D721Med (cell line): ENCODE results near the gene PAK2.
"Not testable (repeated sequence)": the region's sequence is repeated elsewhere in the genome, so short reads cannot be mapped to it uniquely, and the experiment has no call there.

ENCODE experiments used
- DNase-seq: peaks from one replicate; pipeline ENCODE4 v3.0.0; 2011; ENCODE audit warnings: low spot score; ENCODE audit not compliant: insufficient read length
- FAIRE-seq: peaks from 2 replicates; lab custom pipeline; 2011; peaks lifted over from hg19 to GRCh38; lab: Jason Lieb, UNC
- TF ChIP-seq, protein P1 (sequence below): IDR thresholded peaks from 2 replicates; pipeline ENCODE4 v1.5.1; 2012; ENCODE audit warnings: mild to moderate bottlenecking, control low read depth; ENCODE audit not compliant: insufficient read depth; ENCODE audit errors: missing control alignments

The PAK2 gene

DNA sequence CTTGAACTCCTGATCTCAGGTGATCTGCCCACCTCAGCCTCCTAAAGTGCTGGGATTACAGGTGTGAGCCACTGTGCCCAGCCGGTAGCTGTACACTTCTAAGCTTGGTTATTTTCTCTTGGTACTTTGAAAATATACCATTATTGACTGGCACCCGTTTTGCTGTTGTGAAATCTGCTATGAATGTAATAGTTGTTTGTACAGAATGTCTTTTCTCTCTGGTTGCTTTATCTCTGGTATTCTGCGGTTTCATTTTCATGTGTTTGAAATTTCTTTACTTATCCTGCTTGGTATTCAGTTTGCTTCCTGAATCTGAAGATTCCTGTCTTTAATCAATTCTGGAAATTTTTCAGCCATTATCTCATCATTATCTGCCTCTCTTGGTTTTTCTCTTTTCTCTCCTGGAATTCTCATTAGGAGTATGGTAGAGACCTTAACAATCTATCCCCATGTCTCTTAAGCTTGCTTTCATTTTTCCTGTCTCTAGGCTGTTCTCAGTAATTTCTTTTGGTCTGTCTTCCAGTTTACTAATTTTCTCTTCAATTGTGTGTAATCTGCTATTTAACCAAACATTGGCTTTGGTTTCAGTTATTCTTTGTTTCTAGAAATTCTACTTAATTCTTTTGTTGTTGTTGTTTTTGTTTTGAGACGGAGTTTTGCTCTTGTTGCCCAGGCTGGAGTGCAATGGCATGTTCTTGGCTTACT is 2.8 kb upstream of the PAK2 start:
- FAIRE-seq (no peak), DNase-seq (no peak)
- TF ChIP-seq, protein P1, sequence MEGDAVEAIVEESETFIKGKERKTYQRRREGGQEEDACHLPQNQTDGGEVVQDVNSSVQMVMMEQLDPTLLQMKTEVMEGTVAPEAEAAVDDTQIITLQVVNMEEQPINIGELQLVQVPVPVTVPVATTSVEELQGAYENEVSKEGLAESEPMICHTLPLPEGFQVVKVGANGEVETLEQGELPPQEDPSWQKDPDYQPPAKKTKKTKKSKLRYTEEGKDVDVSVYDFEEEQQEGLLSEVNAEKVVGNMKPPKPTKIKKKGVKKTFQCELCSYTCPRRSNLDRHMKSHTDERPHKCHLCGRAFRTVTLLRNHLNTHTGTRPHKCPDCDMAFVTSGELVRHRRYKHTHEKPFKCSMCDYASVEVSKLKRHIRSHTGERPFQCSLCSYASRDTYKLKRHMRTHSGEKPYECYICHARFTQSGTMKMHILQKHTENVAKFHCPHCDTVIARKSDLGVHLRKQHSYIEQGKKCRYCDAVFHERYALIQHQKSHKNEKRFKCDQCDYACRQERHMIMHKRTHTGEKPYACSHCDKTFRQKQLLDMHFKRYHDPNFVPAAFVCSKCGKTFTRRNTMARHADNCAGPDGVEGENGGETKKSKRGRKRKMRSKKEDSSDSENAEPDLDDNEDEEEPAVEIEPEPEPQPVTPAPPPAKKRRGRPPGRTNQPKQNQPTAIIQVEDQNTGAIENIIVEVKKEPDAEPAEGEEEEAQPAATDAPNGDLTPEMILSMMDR, result no peak

- FAIRE-seq, result no peak
- no peak for DNase-seq
- TF ChIP-seq, protein P1, result no peak
Measured at GRCh38 chr3:196737655-196738054, 2.0 kb upstream of the PAK2 start.

DNA sequence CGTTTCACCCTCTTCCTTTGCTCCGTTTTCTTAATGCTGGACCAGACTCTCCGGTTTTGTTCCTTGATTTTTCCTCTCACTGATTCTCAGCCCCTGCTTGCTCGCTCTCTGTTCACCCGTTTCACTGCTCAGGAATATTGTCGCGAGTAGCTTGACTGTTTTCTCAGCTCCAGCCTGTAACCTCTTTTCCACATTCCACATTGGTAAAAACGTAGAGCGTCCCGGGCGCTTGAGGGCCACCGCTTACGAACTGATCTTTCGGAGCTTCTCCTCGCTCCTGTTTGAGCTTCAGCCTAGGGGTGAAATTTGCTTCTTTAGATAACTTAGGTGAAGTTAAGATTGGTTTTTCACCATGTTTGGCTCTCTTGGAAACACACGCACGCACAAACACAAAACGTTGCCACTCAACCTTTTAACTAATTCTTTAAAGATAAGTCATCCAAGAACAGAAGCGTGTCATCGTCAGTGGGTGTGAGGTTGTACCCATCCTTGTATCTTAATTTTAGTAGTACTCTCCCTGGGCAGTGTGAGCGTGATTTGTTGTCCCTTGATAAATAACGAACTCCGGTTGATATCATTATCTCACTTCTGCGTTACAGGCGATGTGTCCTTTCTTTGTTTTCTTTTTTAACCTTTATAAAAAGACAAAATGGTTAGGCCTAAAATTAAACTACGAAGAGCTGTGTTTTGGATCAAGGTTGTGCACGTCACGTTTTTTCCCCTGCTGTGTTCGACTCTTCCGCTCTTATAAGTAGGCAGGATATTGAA is 1.0 kb downstream of the PAK2 start:
- FAIRE-seq (no peak), DNase-seq (no peak)
- TF ChIP-seq, protein P1, result no peak

GRCh38 chr3:196741249-196741889 is 1.7 kb downstream of the PAK2 start:
- DNase-seq (no peak), FAIRE-seq (no peak)
- TF ChIP-seq, protein P1, result no peak

DNA sequence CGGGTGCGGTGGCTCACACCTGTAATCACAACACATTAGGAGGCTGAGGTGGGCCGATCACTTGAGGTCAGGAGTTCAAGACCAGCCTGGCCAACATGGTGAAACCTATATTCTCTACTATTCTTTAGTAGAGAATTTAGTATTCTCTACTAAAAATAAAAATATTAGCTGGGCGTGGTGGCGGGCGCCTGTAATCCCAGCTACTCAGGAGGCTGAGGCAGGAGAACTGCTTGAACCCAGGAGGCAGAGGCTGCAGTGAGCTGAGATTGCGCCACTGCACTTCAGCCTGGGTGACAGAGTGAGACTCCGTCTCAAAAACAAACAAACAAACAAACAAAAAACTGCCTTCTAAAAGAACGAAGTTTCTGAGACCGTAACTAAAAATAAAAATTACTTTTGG is 3.9 kb downstream of the PAK2 start:
- not testable (repeated sequence) for DNase-seq, FAIRE-seq

GRCh38 chr3:196749125-196749524 is 9.5 kb downstream of the PAK2 start:
- DNase-seq, result no peak
- FAIRE-seq, result no peak
- TF ChIP-seq, protein P1, result no peak

GRCh38 chr3:196753201-196753600 is 13.5 kb downstream of the PAK2 start:
- DNase-seq (no peak), FAIRE-seq (no peak)
- TF ChIP-seq, protein P1, result no peak
